GM21717 (cell line): ENCODE data around the gene FZD2.
"Not testable (repeated sequence)": the region's sequence is repeated elsewhere in the genome, so short reads cannot be mapped to it uniquely, and the experiment has no call there.

Source experiments
- ATAC-seq: cut with Tn5 transposase; IDR thresholded peaks from one replicate; pipeline ENCODE4 v1.9.1; 2021; ENCODE audit warnings: mild to moderate bottlenecking, moderate library complexity; ENCODE audit not compliant: unreplicated experiment

Gene FZD2

GRCh38 chr17:44546671-44547606 lies 10.3 kb upstream of the FZD2 start:
- ATAC-seq, result no peak

- no peak for ATAC-seq
These were observed 9.5 kb upstream of the FZD2 start for GRCh38 chr17:44547625-44548267.

DNA sequence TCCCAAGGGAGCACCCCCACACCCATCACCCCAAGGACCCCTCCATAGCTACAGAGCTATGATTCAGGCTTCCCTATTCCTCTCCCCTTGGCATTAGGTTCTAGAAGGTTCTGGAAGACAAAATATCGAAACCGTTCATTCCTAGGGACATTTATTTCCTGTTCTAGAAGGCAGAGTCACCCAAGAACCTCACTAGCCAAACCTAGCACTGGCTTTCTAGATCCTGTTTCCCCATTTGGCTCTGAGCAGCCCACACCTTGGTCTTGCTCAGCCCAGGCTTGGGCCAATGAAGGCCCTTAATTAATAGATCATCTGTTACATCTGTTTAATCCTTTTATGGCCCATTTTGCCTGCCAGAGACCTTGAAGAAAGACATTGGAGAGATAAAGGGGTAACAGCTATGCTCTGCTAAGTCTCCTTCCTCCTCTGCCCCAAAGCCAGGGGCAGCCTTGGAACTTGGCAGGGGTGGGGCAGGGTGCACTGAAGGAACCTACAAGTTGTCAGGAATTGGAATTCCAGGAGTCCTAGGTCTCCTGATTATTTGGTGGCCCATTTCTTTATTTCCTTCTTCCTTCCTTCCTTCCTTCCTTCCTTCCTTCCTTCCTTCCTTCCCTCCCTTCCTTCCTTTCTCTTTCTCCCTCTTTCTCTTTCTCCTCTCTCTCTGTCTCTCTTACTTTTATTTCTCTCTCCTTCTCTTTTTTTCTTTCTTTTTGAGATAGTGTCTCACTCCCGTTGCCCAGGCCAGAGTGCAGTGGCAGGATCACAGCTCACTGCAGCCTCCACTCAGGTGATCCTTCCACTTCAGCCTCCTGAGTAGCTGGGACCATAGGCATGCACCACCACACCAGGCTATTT lies 8.7 kb upstream of the FZD2 start:
- ATAC-seq, result no peak

DNA sequence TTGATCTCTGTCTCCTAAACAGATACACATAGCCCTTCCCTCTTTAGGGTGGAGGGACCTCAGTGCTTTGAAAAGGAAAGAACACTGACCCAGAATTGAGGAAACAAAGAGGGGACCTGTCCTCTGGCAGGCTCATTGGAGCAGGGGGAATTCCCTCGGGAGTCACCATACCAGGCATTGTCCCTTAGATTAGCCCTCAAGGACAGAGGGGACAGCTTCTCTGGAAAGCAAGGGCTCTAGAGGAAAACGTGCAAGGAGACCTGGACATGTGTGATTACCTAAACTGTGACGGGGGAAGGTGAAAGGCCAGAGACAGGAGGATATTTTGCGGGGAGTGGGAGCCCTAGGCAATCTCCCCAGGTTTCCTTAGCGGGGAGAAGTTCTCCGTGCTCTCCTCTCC lies 7.6 kb upstream of the FZD2 start:
- no peak for ATAC-seq

- no peak for ATAC-seq
These were observed 4.9 kb upstream of the FZD2 start for GRCh38 chr17:44552361-44552760.

DNA sequence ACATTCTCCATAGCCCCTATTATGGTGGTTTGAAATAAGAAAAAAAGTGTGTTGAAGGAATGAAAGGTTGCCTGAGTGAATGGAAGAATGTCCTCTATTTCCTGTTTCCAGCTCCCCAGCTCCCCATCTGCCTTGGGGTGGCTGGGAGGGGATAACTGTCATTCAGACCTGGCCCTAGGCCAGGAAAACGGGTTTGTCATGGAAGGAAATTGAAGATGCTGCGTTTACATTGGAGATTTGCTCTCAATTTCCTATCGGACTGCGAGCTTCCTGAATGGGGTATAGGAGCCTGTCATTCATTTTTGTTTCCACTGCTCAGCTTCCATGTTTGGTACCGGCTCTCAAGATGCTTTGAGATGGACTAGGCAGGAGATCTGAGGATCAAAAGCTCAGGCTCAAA lies 2.2 kb upstream of the FZD2 start:
- no peak for ATAC-seq

DNA sequence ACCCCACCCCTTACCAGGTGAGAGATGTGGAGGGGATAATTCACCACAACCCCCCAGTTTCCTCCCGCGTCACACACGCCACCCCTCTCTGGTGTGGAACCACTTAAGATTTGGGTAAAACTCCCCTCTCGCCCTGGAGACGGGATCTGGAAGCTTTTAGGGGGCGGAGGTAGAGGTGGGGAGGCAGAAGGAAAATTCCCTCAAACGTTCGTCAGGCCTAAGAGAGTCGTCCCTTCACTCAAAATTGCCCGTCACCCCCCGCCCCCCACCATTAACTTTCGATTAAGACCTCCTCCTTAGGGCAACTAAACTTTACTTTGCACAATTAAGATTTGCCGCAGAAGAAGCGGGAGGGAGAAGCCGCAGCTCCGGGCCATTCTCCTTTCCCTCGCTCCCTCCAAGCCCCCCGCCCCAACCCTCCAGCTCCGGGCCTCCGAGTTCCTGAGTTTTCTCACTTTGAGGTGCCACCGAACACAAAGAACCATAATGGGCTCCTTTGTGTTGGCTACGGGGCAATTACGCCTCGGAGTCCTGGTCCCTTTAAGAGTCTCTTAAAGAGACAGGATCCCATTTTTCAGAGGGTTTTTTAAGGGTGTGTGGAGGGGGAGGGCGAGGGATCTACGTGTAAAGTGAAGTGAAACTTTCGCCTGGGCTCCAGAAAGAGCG lies 985 bp upstream of the FZD2 start:
- no peak for ATAC-seq

GRCh38 chr17:44557651-44558285 lies 484 bp downstream of the FZD2 start:
- no peak for ATAC-seq

DNA sequence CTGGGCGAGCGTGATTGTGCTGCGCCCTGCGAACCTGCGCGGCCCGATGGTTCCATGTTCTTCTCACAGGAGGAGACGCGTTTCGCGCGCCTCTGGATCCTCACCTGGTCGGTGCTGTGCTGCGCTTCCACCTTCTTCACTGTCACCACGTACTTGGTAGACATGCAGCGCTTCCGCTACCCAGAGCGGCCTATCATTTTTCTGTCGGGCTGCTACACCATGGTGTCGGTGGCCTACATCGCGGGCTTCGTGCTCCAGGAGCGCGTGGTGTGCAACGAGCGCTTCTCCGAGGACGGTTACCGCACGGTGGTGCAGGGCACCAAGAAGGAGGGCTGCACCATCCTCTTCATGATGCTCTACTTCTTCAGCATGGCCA lies 1.0 kb downstream of the FZD2 start:
- ATAC-seq, result no peak

GRCh38 chr17:44558710-44559633 lies 1.7 kb downstream of the FZD2 start:
- no peak for ATAC-seq

DNA sequence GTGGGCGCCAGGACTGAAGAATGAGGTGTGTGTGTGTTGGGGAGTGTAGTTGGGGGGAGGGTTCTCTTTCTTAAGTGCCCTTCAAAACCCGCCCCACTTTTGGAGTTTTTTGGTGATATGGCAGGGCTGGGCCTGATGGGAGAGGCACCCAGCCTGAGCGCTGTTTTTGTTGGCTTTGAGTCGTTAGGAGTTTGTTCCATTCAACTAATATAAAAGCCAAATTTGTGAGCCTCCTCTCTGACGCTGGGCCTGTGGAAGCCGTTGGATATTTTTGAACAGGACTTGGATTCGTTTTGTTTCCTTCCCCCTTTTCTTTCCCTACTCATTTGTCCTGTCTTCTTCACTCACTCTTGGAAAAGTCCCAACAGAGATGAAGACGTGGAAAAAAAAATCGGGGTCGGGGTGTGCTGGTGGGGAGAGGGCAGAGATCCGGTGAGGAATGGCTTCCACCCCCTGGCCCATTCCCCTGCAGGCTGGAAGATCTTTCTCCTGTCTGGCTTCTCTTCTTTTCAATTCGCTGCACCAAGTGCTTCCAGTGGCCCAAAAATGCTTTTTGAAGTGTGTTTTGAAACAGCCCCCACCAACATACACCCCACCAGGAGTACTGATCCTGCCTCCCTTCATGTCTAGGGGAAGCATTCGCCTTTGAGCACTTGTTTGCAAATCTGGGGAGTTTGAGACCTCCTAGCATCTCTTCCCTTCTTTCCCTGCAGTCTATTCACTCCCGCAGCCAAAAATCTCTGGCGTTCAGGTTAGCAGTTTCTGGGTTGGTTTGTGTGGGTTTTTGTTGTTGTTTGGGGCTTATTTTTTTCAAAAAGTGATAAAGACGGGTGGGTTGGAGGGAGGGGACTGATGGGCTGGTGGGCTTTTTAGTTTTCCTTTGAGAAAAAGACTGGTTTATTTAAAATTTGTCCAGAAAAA lies 2.6 kb downstream of the FZD2 start:
- no peak for ATAC-seq

DNA sequence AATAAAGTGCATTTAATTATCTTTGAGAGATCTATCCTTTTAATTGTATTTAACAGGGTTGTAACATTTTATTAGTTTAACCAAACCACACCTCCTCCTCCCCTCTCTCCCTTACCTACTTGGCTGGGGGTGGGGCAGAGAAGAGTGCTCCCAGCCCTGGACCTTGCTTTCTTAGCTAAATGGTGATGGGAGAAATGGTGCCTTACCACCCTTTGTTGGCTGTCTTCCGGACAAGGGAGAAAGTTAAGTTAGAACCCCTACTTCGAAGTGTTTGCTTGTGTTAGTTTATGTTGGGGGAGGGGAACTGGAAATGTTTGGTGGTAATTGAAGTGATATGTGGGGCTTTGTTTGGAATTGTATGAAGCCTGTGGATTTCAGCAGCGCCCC lies 3.9 kb downstream of the FZD2 start:
- no peak for ATAC-seq

DNA sequence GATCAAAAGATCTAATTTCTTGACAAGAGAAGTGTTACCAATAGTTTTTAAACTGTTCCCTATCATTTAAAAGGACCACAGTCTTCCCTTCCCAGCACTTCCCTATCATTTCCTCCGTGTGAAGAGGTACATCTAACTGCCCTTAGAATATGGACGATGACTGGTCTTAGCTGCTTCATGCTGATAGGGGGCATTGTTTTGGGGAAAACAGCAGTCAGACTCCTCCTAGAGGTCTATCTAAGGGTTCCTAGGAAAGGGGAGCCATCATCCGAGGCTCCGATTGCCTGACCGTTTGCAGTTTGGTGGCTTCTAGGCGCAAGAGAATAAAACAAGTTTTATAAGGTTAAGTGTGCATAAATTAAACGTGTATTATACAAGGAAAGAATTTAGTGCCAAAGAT lies 7.1 kb downstream of the FZD2 start:
- ATAC-seq, result no peak

DNA sequence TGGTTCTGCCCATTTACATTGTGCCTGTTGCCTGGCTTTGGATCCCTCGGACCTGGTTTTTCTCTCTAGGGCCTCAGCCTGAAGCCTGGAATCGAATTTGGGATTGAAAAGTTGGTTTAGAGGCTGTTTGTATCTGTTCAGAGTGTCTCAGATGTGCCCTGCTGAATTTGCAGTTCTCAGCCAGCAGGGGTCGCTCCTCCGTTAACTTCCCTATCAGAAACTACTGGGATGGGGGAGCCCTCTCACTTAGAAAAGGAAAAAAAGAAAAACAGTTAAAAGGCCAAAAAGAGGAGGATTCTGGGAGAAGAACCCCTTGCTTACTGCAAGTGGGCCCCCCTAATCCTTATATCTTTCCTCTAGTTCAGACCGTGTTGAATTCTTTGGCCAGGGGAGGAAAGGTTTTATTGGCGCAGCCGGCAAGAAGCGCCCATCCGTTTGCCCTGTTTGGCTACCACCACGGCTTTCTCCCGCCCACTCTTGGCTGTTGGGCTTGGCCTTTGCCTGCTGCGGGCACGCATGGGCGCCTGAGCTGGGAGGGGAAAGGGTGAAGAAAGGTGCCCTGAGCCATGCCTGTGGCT lies 8.7 kb downstream of the FZD2 start:
- ATAC-seq, result no peak

DNA sequence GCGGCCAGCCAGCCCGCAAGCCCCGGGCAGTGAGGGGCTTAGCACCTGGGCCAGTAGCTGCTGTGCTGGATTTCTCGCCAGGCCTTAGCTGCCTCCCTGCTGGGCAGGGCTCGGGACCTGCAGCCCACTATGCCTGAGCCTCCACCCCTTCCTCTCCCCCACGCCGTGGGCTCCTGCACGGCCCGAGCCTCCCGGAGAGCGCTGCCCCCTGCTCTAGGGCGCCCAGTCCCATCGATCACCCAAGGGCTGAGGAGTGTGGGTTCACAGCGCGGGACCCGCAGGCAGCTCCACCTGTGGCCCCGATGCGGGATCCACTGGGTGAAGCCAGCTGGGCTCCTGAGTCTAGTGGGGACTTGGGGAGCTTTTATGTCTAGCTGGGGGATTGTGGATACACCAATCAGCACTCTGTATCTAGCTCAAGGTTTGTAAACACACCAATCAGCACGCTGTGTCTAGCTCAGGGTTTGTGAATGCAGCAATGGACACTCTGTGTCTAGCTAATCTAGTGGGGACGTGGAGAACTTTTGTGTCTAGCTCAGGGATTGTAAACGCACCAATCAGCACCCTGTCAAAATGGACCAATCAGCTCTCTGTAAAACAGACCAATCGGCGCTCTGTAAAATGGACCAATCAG lies 11.1 kb downstream of the FZD2 start:
- not testable (repeated sequence) for ATAC-seq

DNA sequence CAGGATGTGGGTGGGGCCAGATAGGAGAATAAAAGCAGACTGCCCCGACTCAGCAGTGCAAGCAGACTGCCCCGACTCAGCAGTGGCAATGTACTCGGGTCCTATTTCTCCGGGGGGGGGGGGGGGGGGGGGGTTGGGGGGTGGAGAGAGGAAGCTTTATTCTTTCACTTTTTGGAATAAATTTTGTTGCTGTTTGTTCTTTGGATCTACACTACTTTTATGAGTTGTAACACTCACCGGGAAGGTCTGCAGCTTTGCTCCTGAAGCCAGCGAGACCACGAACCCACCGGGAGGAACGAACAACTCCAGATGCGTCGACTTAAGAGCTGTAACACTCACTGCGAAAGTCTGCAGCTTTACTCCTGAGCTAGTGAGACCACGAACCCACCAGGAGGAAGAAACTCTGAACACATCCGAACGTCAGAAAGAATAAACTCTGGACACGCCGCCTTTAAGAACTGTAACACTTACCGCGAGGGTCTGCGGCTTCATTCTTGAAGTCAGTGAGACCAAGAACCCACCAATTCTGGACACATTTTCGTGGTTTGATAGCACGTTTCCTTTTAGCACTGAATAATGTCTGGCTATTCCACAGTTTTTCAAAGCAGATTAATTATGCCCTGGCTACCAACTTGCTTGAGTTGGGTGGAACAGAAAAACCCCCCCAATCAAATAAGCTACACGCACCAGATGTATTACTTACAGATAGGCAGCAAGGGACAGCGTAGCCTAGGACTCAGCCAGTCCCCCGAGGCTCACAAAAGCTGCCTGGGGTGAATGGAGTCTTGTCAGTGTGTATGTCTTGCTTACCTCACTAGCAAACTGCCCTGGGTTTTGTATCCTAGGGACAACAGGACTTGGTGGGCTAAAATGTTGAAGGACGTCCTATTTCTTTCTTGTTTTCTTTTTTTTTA lies 11.9 kb downstream of the FZD2 start:
- no peak for ATAC-seq

DNA sequence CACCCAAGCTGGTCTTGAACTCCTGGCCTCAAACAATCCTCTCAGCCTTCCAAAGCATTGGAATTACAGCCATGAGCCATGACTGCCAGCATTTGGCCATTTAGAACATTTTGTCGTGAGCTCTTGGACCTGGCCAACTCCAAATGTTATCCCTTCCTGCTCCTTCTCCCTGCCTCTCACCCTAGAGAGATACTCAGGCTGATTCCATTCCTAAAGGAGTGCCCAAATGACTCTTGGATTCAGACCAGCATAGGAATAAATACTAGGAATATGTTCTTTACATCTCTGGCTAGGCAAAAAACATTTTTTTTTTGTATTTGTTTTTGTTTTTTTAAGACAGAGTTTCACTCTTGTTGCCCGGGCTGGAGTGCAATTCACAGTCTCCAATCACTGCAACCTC lies 15.5 kb downstream of the FZD2 start:
- ATAC-seq, result no peak
